GM23338 (cell line): ENCODE data around the gene NUDC. TPM values are rescaled to one million over a fixed set of nuclear protein-coding genes. Genes with fewer than 3 reads are reported as not detected.

Source experiments
- ATAC-seq: fragments of 200-7000 bp; cut with Tn5 transposase; 3 replicates; pipeline ENCODE4 v1.9.1; 2020
- DNase-seq: peaks from one replicate; pipeline ENCODE4 v3.0.0-alpha.2; 2015; ENCODE audit warnings: low spot score
- H2AFZ ChIP-seq: fragments of 200-600 bp; sonication (generic); 2 replicates; pipeline ENCODE4 v1.8.0; 2016; ENCODE audit warnings: antibody characterized with exemption, mild to moderate bottlenecking, moderate library complexity
- H3F3A ChIP-seq: fragments of 200-600 bp; sonication (generic); replicated peaks from 2 replicates; pipeline ENCODE4 v1.8.0; 2017; ENCODE audit warnings: antibody characterized with exemption, mixed run types, low read depth
- H3K27ac ChIP-seq: fragments of 200-600 bp; sonication (generic); 2 replicates; pipeline ENCODE4 v1.6.1; 2016; ENCODE audit warnings: low read depth
- H3K27me3 ChIP-seq: fragments of 200-600 bp; sonication (generic); 2 replicates; pipeline ENCODE4 v1.8.0; 2016; ENCODE audit warnings: mild to moderate bottlenecking, mixed run types, moderate library complexity; ENCODE audit not compliant: insufficient read depth
- H3K36me3 ChIP-seq: fragments of 200-600 bp; sonication (generic); 2 replicates; pipeline ENCODE4 v1.8.0; 2016; ENCODE audit warnings: mild to moderate bottlenecking; ENCODE audit not compliant: insufficient read depth
- H3K4me1 ChIP-seq: fragments of 200-600 bp; sonication (generic); 2 replicates; pipeline ENCODE4 v1.8.0; 2016; ENCODE audit warnings: mild to moderate bottlenecking, moderate library complexity; ENCODE audit not compliant: insufficient read depth
- H3K4me2 ChIP-seq: fragments of 200-600 bp; sonication (generic); 2 replicates; pipeline ENCODE4 v1.7.1; 2017; ENCODE audit warnings: mixed run types
- H3K4me3 ChIP-seq: fragments of 200-600 bp; sonication (generic); 2 replicates; pipeline ENCODE4 v1.6.1; 2016; ENCODE audit warnings: mixed run types
- H3K79me2 ChIP-seq: fragments of 200-600 bp; sonication (generic); replicated peaks from 2 replicates; pipeline ENCODE4 v1.8.0; 2017; ENCODE audit warnings: mild to moderate bottlenecking; ENCODE audit not compliant: insufficient read depth
- H3K9me2 ChIP-seq: fragments of 200-600 bp; sonication (generic); 2 replicates; pipeline ENCODE4 v1.8.0; 2017; ENCODE audit not compliant: insufficient read depth
- H4K20me1 ChIP-seq: fragments of 200-600 bp; sonication (generic); replicated peaks from 2 replicates; pipeline ENCODE4 v1.8.0; 2017; ENCODE audit warnings: mild to moderate bottlenecking; ENCODE audit not compliant: insufficient read depth
- H3K27ac Mint-ChIP-seq: 2 replicates; pipeline ENCODE4 v1.8.0; 2020; ENCODE audit warnings: inconsistent platforms, mild to moderate bottlenecking, moderate library complexity, mixed read lengths
- H3K27me3 Mint-ChIP-seq: 3 replicates; pipeline ENCODE4 v1.8.0; 2022; ENCODE audit warnings: low read depth, mild to moderate bottlenecking, moderate library complexity, mixed read lengths, inconsistent platforms; ENCODE audit not compliant: insufficient read depth, poor library complexity
- H3K36me3 Mint-ChIP-seq: 3 replicates; pipeline ENCODE4 v1.8.0; 2021; ENCODE audit warnings: low read depth, mild to moderate bottlenecking, inconsistent platforms, moderate library complexity, mixed read lengths
- H3K4me1 Mint-ChIP-seq: 3 replicates; pipeline ENCODE4 v1.8.0; 2020; ENCODE audit warnings: mild to moderate bottlenecking, inconsistent platforms, mixed read lengths
- H3K4me3 Mint-ChIP-seq: 3 replicates; pipeline ENCODE4 v1.8.0; 2021; ENCODE audit warnings: moderate library complexity, mild to moderate bottlenecking, inconsistent platforms, mixed read lengths
- H3K9me3 Mint-ChIP-seq: 3 replicates; pipeline ENCODE4 v1.8.0; 2020; ENCODE audit warnings: moderate library complexity, mild to moderate bottlenecking, inconsistent platforms, mixed read lengths
- CREB1 ChIP-seq: fragments of 250-450 bp; sonication (Bioruptor Pico); IDR thresholded peaks from 2 replicates; pipeline ENCODE4 v1.5.0; 2020; ENCODE audit warnings: low read depth, mild to moderate bottlenecking, moderate library complexity
- EZH2 ChIP-seq: fragments of 200-600 bp; sonication (generic); IDR thresholded peaks from one replicate; pipeline ENCODE4 v1.8.0; 2017; ENCODE audit warnings: antibody characterized with exemption, mild to moderate bottlenecking, low read depth; ENCODE audit not compliant: unreplicated experiment
- EZH2phosphoT487 ChIP-seq: fragments of 200-600 bp; sonication (generic); IDR thresholded peaks from one replicate; pipeline ENCODE4 v1.8.1; 2018; ENCODE audit warnings: antibody characterized with exemption; ENCODE audit not compliant: unreplicated experiment
- ZNF114 ChIP-seq: fragments of 250-450 bp; sonication (Bioruptor Pico); IDR thresholded peaks from 2 replicates; pipeline ENCODE4 v1.5.0; 2020; ENCODE audit warnings: mild to moderate bottlenecking, moderate library complexity
- ZNF331 ChIP-seq: fragments of 250-450 bp; sonication (Bioruptor Pico); IDR thresholded peaks from 2 replicates; pipeline ENCODE4 v1.5.0; 2020; ENCODE audit warnings: low read depth, mild to moderate bottlenecking, moderate library complexity
- polyA plus RNA-seq: library from polyadenylated mRNA; unstranded; fragments of >200 nt; fragmentation: Nextera tagmentation; extraction: Ambion mirVana; gene quantifications from 2 replicates; pipeline ENCODE4 v1.2.1, GENCODE V29; 2016
- total RNA-seq: library from RNA; depleted of rRNA; stranded (reverse); fragments of >200 nt; shearing (Covaris generic); gene quantifications from 2 replicates; pipeline ENCODE4 v1.2.3, GENCODE V29; 2014
- TF ChIP-seq, protein P1 (sequence below): fragments of 250-450 bp; sonication (Bioruptor Pico); IDR thresholded peaks from 2 replicates; pipeline ENCODE4 v1.5.0; 2020; ENCODE audit warnings: mild to moderate bottlenecking, moderate library complexity
- TF ChIP-seq, protein P2 (sequence below): IDR thresholded peaks from 2 replicates; pipeline ENCODE4 v1.6.1; 2016; ENCODE audit warnings: antibody characterized with exemption

NUDC gene
- total and polyA plus RNA-seq, 2 experiments from 2014 or later: 96.2 to 224 TPM

DNA sequence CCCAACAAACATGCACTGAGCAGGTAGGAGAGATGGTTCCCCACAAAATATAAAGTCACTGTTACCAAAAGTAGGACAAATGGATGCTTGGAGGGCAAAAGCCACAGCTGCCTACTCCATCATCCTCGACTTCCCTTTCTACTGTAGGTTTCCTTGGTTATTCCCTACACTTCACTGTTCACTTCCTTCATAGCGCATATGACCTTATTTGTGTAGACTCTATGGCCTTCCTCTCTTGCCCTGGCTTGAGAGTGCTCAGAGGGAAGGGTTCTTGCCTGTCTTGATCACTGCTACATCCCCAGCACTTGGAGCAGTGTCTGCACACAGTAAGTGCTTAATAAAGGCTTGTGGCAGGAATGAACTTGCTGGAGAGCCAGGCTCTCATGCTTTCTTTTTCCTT lies 57.4 kb downstream of the NUDC start:
- Mint-ChIP-seq H3K36me3 (no peaks in the 10 kb centered on the region), H3K9me3 (no peaks in the 10 kb centered on the region), H3K4me1 (no peaks in the 10 kb centered on the region; the same call in 2 of the 3 replicates), H3K27ac (no peak overlapping the region), H3K27me3 (peaks cover 11% of the 10 kb centered on the region), H3K4me3 (no peak overlapping the region)
- no peak overlapping the region for H3K4me3 ChIP-seq
- no peak overlapping the region for H2AFZ ChIP-seq
- H4K20me1 ChIP-seq: no peaks in the 10 kb centered on the region
- no peaks in the 10 kb centered on the region for H3K79me2 ChIP-seq
- H3K27me3 ChIP-seq: no peaks in the 10 kb centered on the region
- no peak overlapping the region for H3K27ac ChIP-seq
- H3K9me2 ChIP-seq: no peaks in the 10 kb centered on the region
- no peak overlapping the region for H3K4me2 ChIP-seq
- DNase-seq (no peak), ATAC-seq (no peak)
- no peaks in the 10 kb centered on the region for H3K36me3 ChIP-seq
- no peaks in the 10 kb centered on the region for H3K4me1 ChIP-seq
- TF ChIP-seq EZH2phosphoT487 (no peak), CREB1 (no peak), ZNF331 (CRISPR knock-in tag) (no peak), ZNF114 (no peak)
- H3F3A ChIP-seq: 0 out of 2 replicates have a peak, but pooled peaks cover 2% of the 10 kb centered on the region

GRCh38 chr1:26981146-26981846 lies 59.8 kb downstream of the NUDC start:
- no peaks in the 10 kb centered on the region for H3K4me1 ChIP-seq
- H3K27me3 Mint-ChIP-seq: peaks cover 13% of the 10 kb centered on the region
- H3K27me3 ChIP-seq: no peaks in the 10 kb centered on the region
- H3K36me3 Mint-ChIP-seq: no peaks in the 10 kb centered on the region
- no peaks in the 10 kb centered on the region for H4K20me1 ChIP-seq
- no peaks in the 10 kb centered on the region for H3K36me3 ChIP-seq
- H3K4me1 Mint-ChIP-seq: no peaks in the 10 kb centered on the region; the same call in 2 of the 3 replicates
- no peak overlapping the region for H2AFZ ChIP-seq
- DNase-seq (no peak), ATAC-seq (no peak)
- no peak overlapping the region for H3K27ac ChIP-seq
- no peak overlapping the region; the same call in 1 of the 2 replicates for H3K27ac Mint-ChIP-seq
- no peak overlapping the region for H3K4me3 Mint-ChIP-seq
- no peak overlapping the region for H3K4me3 ChIP-seq
- 0 out of 2 replicates have a peak, but pooled peaks cover 2% of the 10 kb centered on the region for H3F3A ChIP-seq
- no peaks in the 10 kb centered on the region for H3K9me2 ChIP-seq
- no peak overlapping the region for H3K4me2 ChIP-seq
- H3K9me3 Mint-ChIP-seq: no peaks in the 10 kb centered on the region
- TF ChIP-seq, protein P1, sequence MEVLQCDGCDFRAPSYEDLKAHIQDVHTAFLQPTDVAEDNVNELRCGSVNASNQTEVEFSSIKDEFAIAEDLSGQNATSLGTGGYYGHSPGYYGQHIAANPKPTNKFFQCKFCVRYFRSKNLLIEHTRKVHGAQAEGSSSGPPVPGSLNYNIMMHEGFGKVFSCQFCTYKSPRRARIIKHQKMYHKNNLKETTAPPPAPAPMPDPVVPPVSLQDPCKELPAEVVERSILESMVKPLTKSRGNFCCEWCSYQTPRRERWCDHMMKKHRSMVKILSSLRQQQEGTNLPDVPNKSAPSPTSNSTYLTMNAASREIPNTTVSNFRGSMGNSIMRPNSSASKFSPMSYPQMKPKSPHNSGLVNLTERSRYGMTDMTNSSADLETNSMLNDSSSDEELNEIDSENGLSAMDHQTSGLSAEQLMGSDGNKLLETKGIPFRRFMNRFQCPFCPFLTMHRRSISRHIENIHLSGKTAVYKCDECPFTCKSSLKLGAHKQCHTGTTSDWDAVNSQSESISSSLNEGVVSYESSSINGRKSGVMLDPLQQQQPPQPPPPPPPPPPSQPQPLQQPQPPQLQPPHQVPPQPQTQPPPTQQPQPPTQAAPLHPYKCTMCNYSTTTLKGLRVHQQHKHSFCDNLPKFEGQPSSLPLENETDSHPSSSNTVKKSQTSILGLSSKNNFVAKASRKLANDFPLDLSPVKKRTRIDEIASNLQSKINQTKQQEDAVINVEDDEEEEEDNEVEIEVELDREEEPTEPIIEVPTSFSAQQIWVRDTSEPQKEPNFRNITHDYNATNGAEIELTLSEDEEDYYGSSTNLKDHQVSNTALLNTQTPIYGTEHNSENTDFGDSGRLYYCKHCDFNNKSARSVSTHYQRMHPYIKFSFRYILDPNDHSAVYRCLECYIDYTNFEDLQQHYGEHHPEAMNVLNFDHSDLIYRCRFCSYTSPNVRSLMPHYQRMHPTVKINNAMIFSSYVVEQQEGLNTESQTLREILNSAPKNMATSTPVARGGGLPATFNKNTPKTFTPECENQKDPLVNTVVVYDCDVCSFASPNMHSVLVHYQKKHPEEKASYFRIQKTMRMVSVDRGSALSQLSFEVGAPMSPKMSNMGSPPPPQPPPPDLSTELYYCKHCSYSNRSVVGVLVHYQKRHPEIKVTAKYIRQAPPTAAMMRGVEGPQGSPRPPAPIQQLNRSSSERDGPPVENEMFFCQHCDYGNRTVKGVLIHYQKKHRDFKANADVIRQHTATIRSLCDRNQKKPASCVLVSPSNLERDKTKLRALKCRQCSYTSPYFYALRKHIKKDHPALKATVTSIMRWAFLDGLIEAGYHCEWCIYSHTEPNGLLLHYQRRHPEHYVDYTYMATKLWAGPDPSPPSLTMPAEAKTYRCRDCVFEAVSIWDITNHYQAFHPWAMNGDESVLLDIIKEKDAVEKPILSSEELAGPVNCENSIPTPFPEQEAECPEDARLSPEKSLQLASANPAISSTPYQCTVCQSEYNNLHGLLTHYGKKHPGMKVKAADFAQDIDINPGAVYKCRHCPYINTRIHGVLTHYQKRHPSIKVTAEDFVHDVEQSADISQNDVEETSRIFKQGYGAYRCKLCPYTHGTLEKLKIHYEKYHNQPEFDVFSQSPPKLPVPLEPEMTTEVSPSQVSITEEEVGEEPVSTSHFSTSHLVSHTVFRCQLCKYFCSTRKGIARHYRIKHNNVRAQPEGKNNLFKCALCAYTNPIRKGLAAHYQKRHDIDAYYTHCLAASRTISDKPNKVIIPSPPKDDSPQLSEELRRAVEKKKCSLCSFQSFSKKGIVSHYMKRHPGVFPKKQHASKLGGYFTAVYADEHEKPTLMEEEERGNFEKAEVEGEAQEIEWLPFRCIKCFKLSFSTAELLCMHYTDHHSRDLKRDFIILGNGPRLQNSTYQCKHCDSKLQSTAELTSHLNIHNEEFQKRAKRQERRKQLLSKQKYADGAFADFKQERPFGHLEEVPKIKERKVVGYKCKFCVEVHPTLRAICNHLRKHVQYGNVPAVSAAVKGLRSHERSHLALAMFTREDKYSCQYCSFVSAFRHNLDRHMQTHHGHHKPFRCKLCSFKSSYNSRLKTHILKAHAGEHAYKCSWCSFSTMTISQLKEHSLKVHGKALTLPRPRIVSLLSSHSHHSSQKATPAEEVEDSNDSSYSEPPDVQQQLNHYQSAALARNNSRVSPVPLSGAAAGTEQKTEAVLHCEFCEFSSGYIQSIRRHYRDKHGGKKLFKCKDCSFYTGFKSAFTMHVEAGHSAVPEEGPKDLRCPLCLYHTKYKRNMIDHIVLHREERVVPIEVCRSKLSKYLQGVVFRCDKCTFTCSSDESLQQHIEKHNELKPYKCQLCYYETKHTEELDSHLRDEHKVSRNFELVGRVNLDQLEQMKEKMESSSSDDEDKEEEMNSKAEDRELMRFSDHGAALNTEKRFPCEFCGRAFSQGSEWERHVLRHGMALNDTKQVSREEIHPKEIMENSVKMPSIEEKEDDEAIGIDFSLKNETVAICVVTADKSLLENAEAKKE (CRISPR knock-in tag): no peak
- TF ChIP-seq EZH2: no peak
- TF ChIP-seq, protein P2, sequence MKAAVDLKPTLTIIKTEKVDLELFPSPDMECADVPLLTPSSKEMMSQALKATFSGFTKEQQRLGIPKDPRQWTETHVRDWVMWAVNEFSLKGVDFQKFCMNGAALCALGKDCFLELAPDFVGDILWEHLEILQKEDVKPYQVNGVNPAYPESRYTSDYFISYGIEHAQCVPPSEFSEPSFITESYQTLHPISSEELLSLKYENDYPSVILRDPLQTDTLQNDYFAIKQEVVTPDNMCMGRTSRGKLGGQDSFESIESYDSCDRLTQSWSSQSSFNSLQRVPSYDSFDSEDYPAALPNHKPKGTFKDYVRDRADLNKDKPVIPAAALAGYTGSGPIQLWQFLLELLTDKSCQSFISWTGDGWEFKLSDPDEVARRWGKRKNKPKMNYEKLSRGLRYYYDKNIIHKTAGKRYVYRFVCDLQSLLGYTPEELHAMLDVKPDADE: no peak
- TF ChIP-seq ZNF331 (CRISPR knock-in tag): no peak
- no peaks in the 10 kb centered on the region for H3K79me2 ChIP-seq
